HFFc6 (cell line): ENCODE data around the gene MYOM3. TPM values are rescaled to one million over a fixed set of nuclear protein-coding genes. Genes with fewer than 3 reads are reported as not detected.

Experiments used
- DNase-seq: peaks from one replicate; pipeline ENCODE4 v3.0.0-alpha.2; 2018
- H3K27ac Mint-ChIP-seq: 2 replicates; pipeline ENCODE4 v1.8.0; 2020; ENCODE audit warnings: mild to moderate bottlenecking, mixed read lengths
- H3K27me3 Mint-ChIP-seq: 2 replicates; pipeline ENCODE4 v1.8.0; 2021; ENCODE audit warnings: mild to moderate bottlenecking, moderate library complexity, mixed read lengths; ENCODE audit not compliant: insufficient read depth
- H3K36me3 Mint-ChIP-seq: 2 replicates; pipeline ENCODE4 v1.8.0; 2021; ENCODE audit warnings: low read depth, mixed read lengths
- H3K4me1 Mint-ChIP-seq: 2 replicates; pipeline ENCODE4 v1.8.0; 2020; ENCODE audit warnings: low read depth, mixed read lengths
- H3K4me3 Mint-ChIP-seq: 2 replicates; pipeline ENCODE4 v1.8.0; 2020; ENCODE audit warnings: mild to moderate bottlenecking, moderate library complexity, mixed read lengths
- H3K9me3 Mint-ChIP-seq: 2 replicates; pipeline ENCODE4 v1.8.0; 2020; ENCODE audit warnings: mild to moderate bottlenecking, mixed read lengths
- CTCF ChIP-seq: fragments of 200-600 bp; sonication (generic); IDR thresholded peaks from 2 replicates; pipeline ENCODE4 v1.5.0; 2021; ENCODE audit warnings: antibody characterized with exemption, mild to moderate bottlenecking
- total RNA-seq, 6 experiments: library from RNA; stranded (reverse); fragmentation: NEBNext Ultra II Directional; extraction: Animal tissue kit (Norgen Biotek cat#: 25700); gene quantifications; 2 replicates in 1 of 6; 3 replicates in 5 of 6; pipeline ENCODE4 v1.2.3, GENCODE V29; 2021

Gene MYOM3
- total RNA-seq, 6 experiments from 2014 or later, result 0.03 to 0.05 (median 0.05) TPM; not detected in 3

GRCh38 chr1:24140741-24141181, 28.8 kb upstream of the MYOM3 start:
- no peak for TF ChIP-seq CTCF
- Mint-ChIP-seq H3K4me1 (no peaks in the 10 kb centered on the region; the same call in 1 of the 2 replicates), H3K27ac (no peak overlapping the region), H3K36me3 (no peaks in the 10 kb centered on the region), H3K9me3 (no peaks in the 10 kb centered on the region), H3K4me3 (no peak overlapping the region), H3K27me3 (peaks cover 48% of the 10 kb centered on the region)
- no peak for DNase-seq

- H3K9me3 Mint-ChIP-seq, result no peaks in the 10 kb centered on the region
- H3K27me3 Mint-ChIP-seq, result peaks cover 45% of the 10 kb centered on the region
- no peak overlapping the region for H3K4me3 Mint-ChIP-seq
- H3K4me1 Mint-ChIP-seq, result no peaks in the 10 kb centered on the region; the same call in 1 of the 2 replicates
- H3K27ac Mint-ChIP-seq, result no peak overlapping the region
- DNase-seq, result no peak
- no peaks in the 10 kb centered on the region for H3K36me3 Mint-ChIP-seq
- no peak for TF ChIP-seq CTCF
These were observed 28.0 kb upstream of the MYOM3 start for GRCh38 chr1:24139841-24140425.

GRCh38 chr1:24139222-24139489, 27.2 kb upstream of the MYOM3 start:
- H3K4me3 Mint-ChIP-seq, result no peak overlapping the region
- no peak for DNase-seq

GRCh38 chr1:24138476-24139221, 26.7 kb upstream of the MYOM3 start:
- Mint-ChIP-seq H3K27me3 (peaks cover 32% of the 10 kb centered on the region), H3K4me1 (no peaks in the 10 kb centered on the region; the same call in 1 of the 2 replicates), H3K27ac (no peak overlapping the region), H3K9me3 (no peaks in the 10 kb centered on the region), H3K36me3 (no peaks in the 10 kb centered on the region), H3K4me3 (no peak overlapping the region)
- DNase-seq, result no peak
- TF ChIP-seq CTCF, result no peak

More at GRCh38 chr1:24139222-24139489, 27.2 kb upstream of the MYOM3 start:
- Mint-ChIP-seq H3K9me3 (no peaks in the 10 kb centered on the region), H3K4me1 (no peaks in the 10 kb centered on the region; the same call in 1 of the 2 replicates), H3K27ac (no peak overlapping the region), H3K27me3 (peaks cover 37% of the 10 kb centered on the region), H3K36me3 (no peaks in the 10 kb centered on the region)
- no peak for TF ChIP-seq CTCF

- Mint-ChIP-seq H3K9me3 (no peaks in the 10 kb centered on the region), H3K27ac (no peak overlapping the region), H3K36me3 (no peaks in the 10 kb centered on the region), H3K4me3 (no peak overlapping the region), H3K4me1 (no peaks in the 10 kb centered on the region), H3K27me3 (peaks cover 33% of the 10 kb centered on the region)
- DNase-seq, result no peak
- TF ChIP-seq CTCF, result no peak
These were observed 25.1 kb upstream of the MYOM3 start for GRCh38 chr1:24136956-24137539.
